ENCODE results near the gene ABLIM1.

ABLIM1 gene

GRCh38 chr10:114576132-114576487 is 82.0 kb downstream of the ABLIM1 start:
- no peak for DNase-seq

- DNase-seq, result no peak
Observed at GRCh38 chr10:114575417-114576131, 82.5 kb downstream of the ABLIM1 start.

GRCh38 chr10:114573330-114574045 is 84.6 kb downstream of the ABLIM1 start:
- no peak for DNase-seq

GRCh38 chr10:114571316-114571999 is 86.6 kb downstream of the ABLIM1 start:
- DNase-seq, result no peak

- DNase-seq, result no peak
Observed at GRCh38 chr10:114566064-114566463, 92.0 kb downstream of the ABLIM1 start.

GRCh38 chr10:114565066-114565465 is 93.0 kb downstream of the ABLIM1 start:
- DNase-seq, result no peak

- DNase-seq, result no peak
Observed at GRCh38 chr10:114561008-114561523, 97.0 kb downstream of the ABLIM1 start.

- no peak for DNase-seq
Observed at GRCh38 chr10:114560144-114560543, 97.9 kb downstream of the ABLIM1 start.

- no peak for DNase-seq
Observed at GRCh38 chr10:114559636-114560035, 98.4 kb downstream of the ABLIM1 start.

GRCh38 chr10:114557854-114558253 is 100.2 kb downstream of the ABLIM1 start:
- no peak for DNase-seq

GRCh38 chr10:114556236-114557122 is 101.6 kb downstream of the ABLIM1 start:
- DNase-seq, result no peak

GRCh38 chr10:114553436-114553835 is 104.6 kb downstream of the ABLIM1 start:
- no peak for DNase-seq

- no peak for DNase-seq
Observed at GRCh38 chr10:114552050-114552449, 106.0 kb downstream of the ABLIM1 start.

- DNase-seq, result no peak
Observed at GRCh38 chr10:114551636-114551972, 106.5 kb downstream of the ABLIM1 start.

- peak; percentile 42 for DNase-seq
Observed at GRCh38 chr10:114550756-114551635, 107.1 kb downstream of the ABLIM1 start.

GRCh38 chr10:114548662-114549061 is 109.4 kb downstream of the ABLIM1 start:
- no peak for DNase-seq

GRCh38 chr10:114547514-114547913 is 110.6 kb downstream of the ABLIM1 start:
- DNase-seq, result no peak

- DNase-seq, result no peak
Observed at GRCh38 chr10:114547056-114547455, 111.0 kb downstream of the ABLIM1 start.

GRCh38 chr10:114545819-114546218 is 112.3 kb downstream of the ABLIM1 start:
- no peak for DNase-seq

- DNase-seq, result no peak
Observed at GRCh38 chr10:114545071-114545470, 113.0 kb downstream of the ABLIM1 start.

- DNase-seq, result no peak
Observed at GRCh38 chr10:114544045-114544659, 113.9 kb downstream of the ABLIM1 start.
